Measurements from ENCODE around the gene VWA8.

- TF ChIP-seq POLR2A (IDR thresholded peaks at IDR 0.05), result no peak
- no peak for TF ChIP-seq CTCF (IDR thresholded peaks at IDR 0.05)
Measured at GRCh38 chr13:41971848-41972247, 10.9 kb upstream of the VWA8 start.

All from breast epithelium (tissue), 3 donors.